Central memory CD8-positive, alpha-beta T cell (primary cell): ENCODE measurements around the gene ARID3A.

ENCODE experiments used
- ATAC-seq: fragments of 150-1000 bp; cut with Tn5 transposase; replicated peaks from 2 replicates; pipeline ENCODE4 v1.10.0; 2022; ENCODE audit warnings: mild to moderate bottlenecking, moderate FRiP score, moderate number of reproducible peaks; ENCODE audit not compliant: poor library complexity, severe bottlenecking; ENCODE audit errors: extremely low read depth
- DNase-seq, 2 donors: peaks; one replicate each; pipeline ENCODE4 v3.0.0; 2021; ENCODE audit warnings: low spot score in 2 of 2
- H3K27ac Mint-ChIP-seq: one replicate; pipeline ENCODE4 v1.8.0; 2022; ENCODE audit warnings: low read depth, mild to moderate bottlenecking, moderate library complexity, mixed read lengths
- H3K27me3 Mint-ChIP-seq: one replicate; pipeline ENCODE4 v1.8.0; 2022; ENCODE audit warnings: mixed read lengths
- H3K36me3 Mint-ChIP-seq: one replicate; pipeline ENCODE4 v1.8.0; 2022; ENCODE audit warnings: mild to moderate bottlenecking, moderate library complexity, mixed read lengths; ENCODE audit not compliant: insufficient read depth
- H3K4me1 Mint-ChIP-seq: one replicate; pipeline ENCODE4 v1.8.0; 2022; ENCODE audit warnings: mixed read lengths
- H3K4me3 Mint-ChIP-seq: one replicate; pipeline ENCODE4 v1.8.0; 2022; ENCODE audit warnings: mild to moderate bottlenecking, moderate library complexity, mixed read lengths
- H3K9me3 Mint-ChIP-seq: one replicate; pipeline ENCODE4 v1.8.0; 2022; ENCODE audit warnings: mixed read lengths

The ARID3A gene

GRCh38 chr19:1009981-1010538 is 84.2 kb downstream of the ARID3A start:
- no peak overlapping the region for H3K27ac Mint-ChIP-seq
- H3K4me1 Mint-ChIP-seq = no peaks in the 10 kb centered on the region
- H3K27me3 Mint-ChIP-seq = no peaks in the 10 kb centered on the region
- ATAC-seq (no peak), DNase-seq (no peak)
- H3K9me3 Mint-ChIP-seq = no peaks in the 10 kb centered on the region
- H3K36me3 Mint-ChIP-seq = peaks cover 26% of the 10 kb centered on the region
- no peak overlapping the region for H3K4me3 Mint-ChIP-seq

- no peak for DNase-seq
- Mint-ChIP-seq H3K9me3 (no peaks in the 10 kb centered on the region), H3K36me3 (peaks cover 29% of the 10 kb centered on the region), H3K4me1 (no peaks in the 10 kb centered on the region), H3K27ac (no peak overlapping the region), H3K27me3 (no peaks in the 10 kb centered on the region), H3K4me3 (no peak overlapping the region)
- no peak for ATAC-seq
Observed at GRCh38 chr19:1010586-1011510, 85.0 kb downstream of the ARID3A start.

- H3K4me1 Mint-ChIP-seq = peaks cover 3% of the 10 kb centered on the region
- H3K4me3 Mint-ChIP-seq = no peak overlapping the region
- no peak overlapping the region for H3K27ac Mint-ChIP-seq
- H3K36me3 Mint-ChIP-seq = peaks cover 25% of the 10 kb centered on the region
- H3K9me3 Mint-ChIP-seq = no peaks in the 10 kb centered on the region
- no peaks in the 10 kb centered on the region for H3K27me3 Mint-ChIP-seq
- DNase-seq (no peak), ATAC-seq (no peak)
Observed at GRCh38 chr19:1011831-1012333, 86.0 kb downstream of the ARID3A start.

- DNase-seq (no peak), ATAC-seq (no peak)
- H3K4me1 Mint-ChIP-seq = peaks cover 8% of the 10 kb centered on the region
- peaks cover 23% of the 10 kb centered on the region for H3K36me3 Mint-ChIP-seq
- no peak overlapping the region for H3K27ac Mint-ChIP-seq
- H3K9me3 Mint-ChIP-seq = no peaks in the 10 kb centered on the region
- H3K4me3 Mint-ChIP-seq = no peak overlapping the region
- H3K27me3 Mint-ChIP-seq = no peaks in the 10 kb centered on the region
Observed at GRCh38 chr19:1012334-1012733, 86.5 kb downstream of the ARID3A start.

- ATAC-seq = no peak
- no peaks in the 10 kb centered on the region for H3K27me3 Mint-ChIP-seq
- H3K36me3 Mint-ChIP-seq = peaks cover 25% of the 10 kb centered on the region
- DNase-seq = no peak
- H3K4me3 Mint-ChIP-seq = no peak overlapping the region
- H3K27ac Mint-ChIP-seq = no peak overlapping the region
- no peaks in the 10 kb centered on the region for H3K9me3 Mint-ChIP-seq
- peaks cover 17% of the 10 kb centered on the region for H3K4me1 Mint-ChIP-seq
Observed at GRCh38 chr19:1013218-1013617, 87.4 kb downstream of the ARID3A start.

- H3K4me1 Mint-ChIP-seq = peaks cover 24% of the 10 kb centered on the region
- no peaks in the 10 kb centered on the region for H3K9me3 Mint-ChIP-seq
- no peak for DNase-seq
- no peak overlapping the region for H3K27ac Mint-ChIP-seq
- no peak for ATAC-seq
- no peak overlapping the region for H3K4me3 Mint-ChIP-seq
- no peaks in the 10 kb centered on the region for H3K27me3 Mint-ChIP-seq
- H3K36me3 Mint-ChIP-seq = peaks cover 25% of the 10 kb centered on the region
Observed at GRCh38 chr19:1014161-1015060, 88.6 kb downstream of the ARID3A start.

- Mint-ChIP-seq H3K27ac (no peak overlapping the region), H3K4me3 (no peak overlapping the region), H3K36me3 (peaks cover 21% of the 10 kb centered on the region)
Observed at GRCh38 chr19:1015061-1015781, 89.4 kb downstream of the ARID3A start.

GRCh38 chr19:1015782-1016646 is 90.2 kb downstream of the ARID3A start:
- peaks cover 23% of the 10 kb centered on the region for H3K36me3 Mint-ChIP-seq

More at GRCh38 chr19:1015061-1015781, 89.4 kb downstream of the ARID3A start:
- DNase-seq (no peak), ATAC-seq (no peak)
- no peaks in the 10 kb centered on the region for H3K9me3 Mint-ChIP-seq
- H3K4me1 Mint-ChIP-seq = peaks cover 29% of the 10 kb centered on the region
- H3K27me3 Mint-ChIP-seq = no peaks in the 10 kb centered on the region

GRCh38 chr19:1016647-1017114 is 90.8 kb downstream of the ARID3A start:
- Mint-ChIP-seq H3K9me3 (no peaks in the 10 kb centered on the region), H3K27ac (peak overlapping the region; percentile 29), H3K4me3 (peak overlapping the region; percentile 96), H3K4me1 (peaks cover 38% of the 10 kb centered on the region), H3K27me3 (no peaks in the 10 kb centered on the region), H3K36me3 (peaks cover 30% of the 10 kb centered on the region)
- no peak for ATAC-seq
- DNase-seq = no peak

More at GRCh38 chr19:1015782-1016646, 90.2 kb downstream of the ARID3A start:
- no peak for DNase-seq
- H3K27ac Mint-ChIP-seq = no peak overlapping the region
- H3K9me3 Mint-ChIP-seq = no peaks in the 10 kb centered on the region
- no peak for ATAC-seq
- peaks cover 31% of the 10 kb centered on the region for H3K4me1 Mint-ChIP-seq
- peak overlapping the region; percentile 32 for H3K4me3 Mint-ChIP-seq
- H3K27me3 Mint-ChIP-seq = no peaks in the 10 kb centered on the region

- peaks cover 39% of the 10 kb centered on the region for H3K4me1 Mint-ChIP-seq
- H3K36me3 Mint-ChIP-seq = peaks cover 30% of the 10 kb centered on the region
- DNase-seq (no peak), ATAC-seq (no peak)
- H3K27ac Mint-ChIP-seq = peak overlapping the region; percentile 29
- H3K27me3 Mint-ChIP-seq = no peaks in the 10 kb centered on the region
- H3K4me3 Mint-ChIP-seq = peak overlapping the region; percentile 96
- no peaks in the 10 kb centered on the region for H3K9me3 Mint-ChIP-seq
Observed at GRCh38 chr19:1017115-1017905, 91.5 kb downstream of the ARID3A start.
